LNCAP (cell line): ENCODE measurements around the gene ASCC3.

ENCODE experiments used
- CTCF ChIP-seq: fragments of 450-650 bp; IDR thresholded peaks from 2 replicates; pipeline ENCODE4 v1.5.1; 2017; ENCODE audit warnings: mild to moderate bottlenecking

The ASCC3 gene

GRCh38 chr6:100818066-100818465, 63.1 kb downstream of the ASCC3 start:
- TF ChIP-seq CTCF = no peak

- no peak for TF ChIP-seq CTCF
These were observed 71.1 kb downstream of the ASCC3 start for GRCh38 chr6:100810015-100810414.

DNA sequence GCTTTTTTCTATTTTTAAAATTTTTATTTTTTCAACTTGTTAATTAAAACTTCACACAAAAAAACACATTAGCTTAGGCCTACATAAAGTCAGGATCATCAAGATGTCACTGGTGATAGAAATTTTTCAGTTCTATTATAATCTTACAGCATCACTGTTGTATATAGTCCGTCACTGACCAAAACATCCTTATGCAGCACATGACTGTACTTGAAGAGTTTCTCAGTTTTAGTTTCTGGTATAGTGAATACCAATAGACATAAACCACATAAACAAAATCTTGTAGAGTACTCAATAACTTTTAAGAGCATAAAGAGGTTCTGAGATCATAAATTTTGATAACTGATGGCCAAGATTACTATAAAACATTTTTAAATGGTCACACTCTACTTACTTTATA, 71.8 kb downstream of the ASCC3 start:
- no peak for TF ChIP-seq CTCF

DNA sequence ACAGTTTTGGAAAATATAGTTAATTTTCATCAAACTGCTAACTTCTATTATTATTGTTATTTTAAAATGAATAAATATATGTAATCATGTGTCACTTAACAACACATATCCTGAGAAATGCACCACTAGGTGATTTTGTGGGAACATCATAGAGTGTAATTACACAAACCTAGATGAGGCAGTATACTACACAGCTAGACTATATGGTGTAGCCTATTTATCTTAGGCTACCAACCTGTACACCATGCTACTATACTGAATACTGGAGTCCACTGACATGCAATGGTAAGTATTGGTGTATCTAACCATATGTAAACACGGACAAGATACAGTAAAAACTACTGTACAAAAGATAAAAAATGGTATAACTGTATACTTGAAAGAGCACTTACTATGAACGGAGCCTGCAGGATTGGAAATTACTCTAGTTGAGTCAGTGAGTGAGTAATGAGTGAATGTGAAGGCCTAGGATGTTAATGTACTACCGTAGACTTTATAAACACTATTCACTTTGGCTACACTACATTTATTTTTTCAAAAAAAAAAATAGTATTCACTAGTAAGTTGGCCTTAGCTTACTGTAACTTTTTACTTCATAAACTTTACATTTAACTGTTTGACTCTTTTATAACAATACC, 72.4 kb downstream of the ASCC3 start:
- no peak for TF ChIP-seq CTCF

DNA sequence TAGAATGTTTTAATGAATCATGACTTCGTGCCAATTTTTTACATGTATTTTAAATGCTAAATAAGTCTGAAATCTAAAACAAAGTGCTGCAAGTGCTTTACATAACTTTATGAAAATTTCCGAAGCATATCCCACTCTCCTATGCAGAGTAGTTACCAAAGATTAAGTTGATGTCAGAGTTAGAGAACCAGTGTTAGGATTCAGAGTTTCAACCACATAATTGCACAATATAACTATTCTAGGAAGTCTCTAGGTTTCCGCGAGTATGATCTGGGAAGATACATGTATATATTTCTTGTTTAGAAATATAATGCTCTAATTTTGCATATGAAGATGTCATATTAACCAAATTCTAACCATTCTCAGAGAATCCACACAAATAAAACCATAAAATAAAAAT, 74.8 kb downstream of the ASCC3 start:
- no peak for TF ChIP-seq CTCF

GRCh38 chr6:100803264-100804045, 77.7 kb downstream of the ASCC3 start:
- no peak for TF ChIP-seq CTCF

- TF ChIP-seq CTCF = no peak
These were observed 80.1 kb downstream of the ASCC3 start for GRCh38 chr6:100801036-100801435.
